Smooth muscle cell (in vitro differentiated cells): ENCODE data around the gene ADAMTS3. TPM values are rescaled to one million over a fixed set of nuclear protein-coding genes. Genes with fewer than 3 reads are reported as not detected.

ENCODE experiments used
- DNase-seq: peaks from one replicate; lab custom pipeline; 2025; ENCODE audit not compliant: unreplicated experiment; lab: John Stamatoyannopoulos, UW
- H2AFZ ChIP-seq: fragments of 200-600 bp; sonication (generic); 2 replicates; pipeline ENCODE4 v1.6.0; 2016; ENCODE audit warnings: antibody characterized with exemption, low read depth, mild to moderate bottlenecking
- H3F3A ChIP-seq: fragments of 200-600 bp; sonication (generic); 2 replicates; pipeline ENCODE4 v1.6.0; 2017; ENCODE audit warnings: antibody characterized with exemption, low read depth
- H3K27ac ChIP-seq: fragments of 200-600 bp; sonication (generic); 2 replicates; pipeline ENCODE4 v1.5.1; 2016; ENCODE audit warnings: low read depth, mild to moderate bottlenecking
- H3K27me3 ChIP-seq: fragments of 200-600 bp; sonication (generic); 2 replicates; pipeline ENCODE4 v1.6.1; 2016; ENCODE audit warnings: low read depth, mild to moderate bottlenecking
- H3K36me3 ChIP-seq: fragments of 200-600 bp; sonication (generic); 2 replicates; pipeline ENCODE4 v1.5.1; 2016; ENCODE audit warnings: low read depth
- H3K4me1 ChIP-seq: fragments of 200-600 bp; sonication (generic); 2 replicates; pipeline ENCODE4 v1.5.1; 2016; ENCODE audit warnings: low read depth
- H3K4me2 ChIP-seq: fragments of 200-600 bp; sonication (generic); 2 replicates; pipeline ENCODE4 v1.6.0; 2016; ENCODE audit warnings: mild to moderate bottlenecking
- H3K4me3 ChIP-seq: fragments of 200-600 bp; sonication (generic); 2 replicates; pipeline ENCODE4 v1.5.1; 2016; ENCODE audit warnings: mild to moderate bottlenecking
- H3K79me2 ChIP-seq: fragments of 200-600 bp; sonication (generic); 2 replicates; pipeline ENCODE4 v1.6.0; 2016; ENCODE audit warnings: low read depth, mild to moderate bottlenecking
- H3K9ac ChIP-seq: fragments of 200-600 bp; sonication (generic); 2 replicates; pipeline ENCODE4 v1.6.0; 2016; ENCODE audit warnings: low read depth
- H3K9me3 ChIP-seq: fragments of 200-600 bp; sonication (generic); replicated peaks from 2 replicates; pipeline ENCODE4 v1.5.1; 2016; ENCODE audit warnings: low read depth
- H4K20me1 ChIP-seq: fragments of 200-600 bp; sonication (generic); 2 replicates; pipeline ENCODE4 v1.6.0; 2016; ENCODE audit warnings: low read depth
- CTCF ChIP-seq: fragments of 200-600 bp; sonication (generic); IDR thresholded peaks from 2 replicates; pipeline ENCODE4 v1.5.1; 2017; ENCODE audit warnings: borderline replicate concordance, mild to moderate bottlenecking, antibody characterized with exemption; ENCODE audit not compliant: insufficient read depth, poor library complexity, severe bottlenecking
- WGBS: methylation state at CpG from one replicate; pipeline ENCODE4 v1.1.7; 2016; ENCODE audit warnings: low lambda C conversion rate; 5-methylcytosine and 5-hydroxymethylcytosine counted together
- polyA plus RNA-seq: library from polyadenylated mRNA; unstranded; fragments of >200 nt; fragmentation: Nextera tagmentation; extraction: Ambion mirVana; gene quantifications from 2 replicates; pipeline ENCODE4 v1.2.1, GENCODE V29; 2016
- total RNA-seq: library from RNA; depleted of rRNA; stranded (reverse); fragments of >200 nt; gene quantifications from 2 replicates; pipeline ENCODE4 v1.2.3, GENCODE V29; 2014

ADAMTS3 gene
- total RNA-seq (2.2 and 3.1 TPM in 2 replicates), polyA plus RNA-seq (0.15 and 0.46 TPM in 2 replicates)

- Histone ChIP-seq H3K27ac (peak within 1 kb of the TSS; percentile 60), H3K4me3 (peak within 1 kb of the TSS; percentile 62), H3K79me2 (no peaks in the 10 kb centered on the region), H3K36me3 (no peaks in the 10 kb centered on the region), H3K9me3 (no peaks in the 10 kb centered on the region), H3F3A (no peaks in the 10 kb centered on the region), H2AFZ (peak within 1 kb of the TSS; percentile 95), H3K9ac (peak within 1 kb of the TSS; percentile 46), H4K20me1 (no peaks in the 10 kb centered on the region), H3K4me1 (peaks cover 7% of the 10 kb centered on the region), H3K4me2 (peak within 1 kb of the TSS; percentile 88), H3K27me3 (no peaks in the 10 kb centered on the region)
- under 1% methylated on average over 41 of the region's 59 CpGs for WGBS
- no peak for TF ChIP-seq CTCF
- DNase-seq: peak; percentile 25
Measured at GRCh38 chr4:72568959-72569718, at the start of gene ADAMTS3. Gene ADAMTS3 (minus strand): TSS chr4:72569221. CDS start chr4:72568762, 459 bp downstream.

GRCh38 chr4:72613959-72614358 is 44.9 kb upstream of the ADAMTS3 start:
- Histone ChIP-seq H2AFZ (no peak overlapping the region), H3K9me3 (no peaks in the 10 kb centered on the region), H3K4me3 (no peak overlapping the region), H3K4me2 (no peak overlapping the region), H3F3A (no peaks in the 10 kb centered on the region), H3K79me2 (no peaks in the 10 kb centered on the region), H3K27ac (no peak overlapping the region), H4K20me1 (no peaks in the 10 kb centered on the region), H3K36me3 (no peaks in the 10 kb centered on the region), H3K27me3 (no peaks in the 10 kb centered on the region), H3K9ac (no peak overlapping the region), H3K4me1 (no peaks in the 10 kb centered on the region)
- DNase-seq: no peak
- 66% methylated on average over 2 of the region's 2 CpGs for WGBS
- TF ChIP-seq CTCF: no peak

- Histone ChIP-seq H3K27ac (no peak overlapping the region), H3K9me3 (peaks cover 4% of the 10 kb centered on the region), H3K36me3 (no peaks in the 10 kb centered on the region), H3K79me2 (no peaks in the 10 kb centered on the region), H3K4me2 (no peak overlapping the region), H3K4me3 (no peak overlapping the region), H3K9ac (no peak overlapping the region), H3K4me1 (no peaks in the 10 kb centered on the region), H3K27me3 (no peaks in the 10 kb centered on the region), H2AFZ (no peak overlapping the region), H3F3A (no peaks in the 10 kb centered on the region), H4K20me1 (no peaks in the 10 kb centered on the region)
- no peak for DNase-seq
- no peak for TF ChIP-seq CTCF
- WGBS: 74% methylated on average over 2 of the region's 2 CpGs
Measured at GRCh38 chr4:72606751-72607150, 37.7 kb upstream of the ADAMTS3 start.

GRCh38 chr4:72604324-72604723 is 35.3 kb upstream of the ADAMTS3 start:
- no peak overlapping the region for H3K9ac ChIP-seq
- no peaks in the 10 kb centered on the region for H4K20me1 ChIP-seq
- TF ChIP-seq CTCF: no peak
- H3K36me3 ChIP-seq: no peaks in the 10 kb centered on the region
- no peak overlapping the region for H3K27ac ChIP-seq
- peaks cover 4% of the 10 kb centered on the region for H3K9me3 ChIP-seq
- H3K27me3 ChIP-seq: no peaks in the 10 kb centered on the region
- H3K79me2 ChIP-seq: no peaks in the 10 kb centered on the region
- H3K4me3 ChIP-seq: no peak overlapping the region
- no peaks in the 10 kb centered on the region for H3F3A ChIP-seq
- H2AFZ ChIP-seq: no peak overlapping the region
- H3K4me1 ChIP-seq: no peaks in the 10 kb centered on the region
- no peak overlapping the region for H3K4me2 ChIP-seq
- 86% methylated on average over 2 of the region's 2 CpGs for WGBS
- no peak for DNase-seq
